ENCODE data around the gene MAML3.

The MAML3 gene

DNA sequence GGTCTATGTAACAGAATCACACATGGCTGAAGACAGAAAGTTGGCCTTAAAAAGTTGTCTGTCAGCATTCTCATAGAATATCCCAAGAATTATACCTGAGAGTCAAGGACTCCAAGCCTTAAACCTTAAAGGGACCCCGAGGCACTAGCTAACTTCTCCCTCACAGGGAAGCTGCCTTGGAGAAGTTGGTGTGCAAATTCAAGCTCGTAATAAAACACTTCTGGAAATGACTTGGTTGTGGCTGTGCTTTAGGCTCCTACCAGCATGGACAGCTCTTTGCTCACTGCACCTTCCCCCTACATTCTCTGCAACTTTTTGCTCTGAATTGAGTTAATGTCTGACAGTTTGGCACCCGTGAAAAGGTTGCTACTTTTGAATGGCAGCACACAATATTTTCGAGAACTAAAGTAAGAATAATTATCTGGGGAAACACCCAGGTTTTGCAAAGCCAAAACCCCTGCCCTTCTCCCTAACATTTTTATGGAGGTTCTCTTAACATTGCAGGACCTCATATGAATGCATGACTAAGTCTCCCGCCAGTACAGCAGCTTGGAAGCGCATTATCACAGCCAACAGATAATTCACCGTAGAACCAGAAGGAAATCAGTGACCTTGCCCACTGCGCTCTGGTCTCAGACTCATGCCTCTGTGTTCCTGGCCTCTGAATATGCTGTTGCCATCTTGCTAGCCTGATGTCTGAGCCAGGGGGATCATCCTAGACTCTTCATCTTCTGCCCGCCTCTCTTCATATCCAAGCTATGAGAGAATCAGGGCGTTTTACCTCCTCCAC is 397.4 kb downstream of the MAML3 start:
- Histone ChIP-seq H3K9me3 (ENCODE audit: control insufficient read depth, insufficient read depth, low read length) (no peaks in the 10 kb centered on the region), H3K4me1 (ENCODE audit: insufficient read depth, low read length) (peaks cover 4% of the 10 kb centered on the region), H3K9ac (ENCODE audit: low read depth, low read length) (no peak overlapping the region), H3K36me3 (ENCODE audit: insufficient read depth, low read length) (no peaks in the 10 kb centered on the region)

DNA sequence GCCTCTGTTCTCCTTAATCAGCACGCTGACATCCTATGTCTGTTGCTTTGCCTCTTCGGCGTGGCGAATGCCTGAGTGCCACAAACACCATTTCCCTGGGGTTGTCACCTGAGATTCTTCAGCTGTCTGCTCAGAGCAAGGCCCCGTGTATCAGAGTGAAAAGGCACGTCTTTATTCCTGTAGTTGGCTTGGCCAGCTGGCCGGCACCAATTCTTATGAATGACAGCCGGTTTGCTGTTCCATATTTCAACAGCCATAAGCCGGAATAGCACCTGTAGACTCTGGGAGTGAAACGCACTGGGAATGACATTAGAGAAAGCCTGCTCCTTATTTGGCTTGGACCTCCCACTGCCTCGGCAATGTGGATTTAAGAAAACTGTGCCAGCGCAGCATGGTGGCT is 399.0 kb downstream of the MAML3 start:
- Histone ChIP-seq H3K9me3 (ENCODE audit: control insufficient read depth, insufficient read depth, low read length) (no peaks in the 10 kb centered on the region), H3K4me1 (ENCODE audit: insufficient read depth, low read length) (peaks cover 4% of the 10 kb centered on the region; the same call in 1 of the 2 replicates), H3K9ac (ENCODE audit: low read depth, low read length) (no peak overlapping the region), H3K36me3 (ENCODE audit: insufficient read depth, low read length) (no peaks in the 10 kb centered on the region)

DNA sequence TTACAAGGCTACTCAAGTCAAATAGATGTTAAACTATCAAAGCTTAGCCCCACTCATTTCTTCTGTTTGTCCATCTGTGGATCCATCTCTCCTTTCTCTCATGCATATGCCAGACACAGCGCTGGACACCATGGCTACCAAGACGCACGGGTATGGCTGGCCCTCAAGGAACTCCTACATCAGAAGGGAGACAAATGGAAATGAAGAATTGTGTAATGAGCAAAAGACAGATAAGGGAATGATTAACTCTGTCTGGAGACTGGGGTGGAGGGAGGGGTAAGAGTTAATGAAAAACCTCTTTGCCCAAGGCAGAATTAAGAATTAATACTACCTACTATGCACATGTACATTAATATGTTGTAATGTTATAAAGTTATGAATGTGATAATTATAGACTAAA is 400.3 kb downstream of the MAML3 start:
- no peaks in the 10 kb centered on the region for H3K36me3 ChIP-seq (ENCODE audit: insufficient read depth, low read length)
- H3K9me3 ChIP-seq (ENCODE audit: control insufficient read depth, insufficient read depth, low read length), result no peaks in the 10 kb centered on the region
- peaks cover 5% of the 10 kb centered on the region; the same call in 1 of the 2 replicates for H3K4me1 ChIP-seq (ENCODE audit: insufficient read depth, low read length)
- no peak overlapping the region for H3K9ac ChIP-seq (ENCODE audit: low read depth, low read length)

DNA sequence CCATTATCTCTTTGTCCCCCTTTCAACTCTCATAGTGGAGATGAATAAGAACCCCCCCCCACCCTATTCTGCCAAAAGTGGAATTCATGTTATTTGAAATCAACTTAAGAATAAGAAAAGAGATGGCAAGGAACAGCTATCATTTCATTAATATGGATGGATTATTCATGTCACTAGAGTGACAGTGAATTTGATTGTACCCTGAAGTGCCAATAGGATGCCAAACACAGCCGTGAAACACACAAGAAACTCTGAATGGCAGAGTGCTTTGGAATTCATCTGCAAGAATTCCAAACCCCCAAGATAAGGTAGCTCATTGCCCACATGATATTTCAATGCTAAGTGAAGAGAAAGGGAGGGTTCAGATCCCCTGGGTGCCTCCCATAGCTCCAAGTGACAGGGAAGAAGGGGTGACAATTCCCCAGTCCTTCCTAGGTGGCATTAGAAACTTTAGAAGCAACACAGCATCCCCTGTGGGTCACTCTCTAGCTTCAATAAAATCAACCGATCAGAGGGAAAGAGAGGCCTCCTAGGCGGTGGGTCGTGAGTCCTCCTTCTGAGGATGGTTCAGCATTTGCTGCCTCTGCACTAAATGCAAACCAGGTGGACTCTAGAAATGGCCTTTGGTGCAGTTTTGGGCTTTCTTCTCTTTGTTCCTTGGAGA is 404.0 kb downstream of the MAML3 start:
- Histone ChIP-seq H3K9me3 (ENCODE audit: control insufficient read depth, insufficient read depth, low read length) (no peaks in the 10 kb centered on the region), H3K4me1 (ENCODE audit: insufficient read depth, low read length) (peaks cover 9% of the 10 kb centered on the region; the same call in 1 of the 2 replicates), H3K9ac (ENCODE audit: low read depth, low read length) (no peak overlapping the region), H3K36me3 (ENCODE audit: insufficient read depth, low read length) (no peaks in the 10 kb centered on the region)

DNA sequence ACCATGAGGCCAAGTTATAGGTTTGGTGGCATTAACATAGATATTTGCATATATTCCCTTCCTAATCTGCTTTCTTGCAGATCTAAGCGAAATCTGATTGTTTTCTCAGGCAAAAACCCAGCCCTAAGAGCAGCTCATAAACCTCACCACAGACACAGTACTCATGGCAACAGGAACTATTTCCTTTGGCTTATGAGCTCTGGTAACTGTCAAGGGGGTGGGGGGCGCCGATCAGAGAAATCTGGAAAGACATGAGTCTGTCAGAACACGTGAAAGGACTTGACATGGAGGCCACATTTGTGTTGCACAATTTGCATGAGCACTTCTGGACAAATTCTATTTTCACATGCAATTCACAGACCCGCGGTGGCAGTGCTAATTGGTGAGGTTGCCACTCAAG is 404.6 kb downstream of the MAML3 start:
- H3K9ac ChIP-seq (ENCODE audit: low read depth, low read length), result no peak overlapping the region
- H3K9me3 ChIP-seq (ENCODE audit: control insufficient read depth, insufficient read depth, low read length), result no peaks in the 10 kb centered on the region
- peaks cover 9% of the 10 kb centered on the region; the same call in 1 of the 2 replicates for H3K4me1 ChIP-seq (ENCODE audit: insufficient read depth, low read length)
- no peaks in the 10 kb centered on the region for H3K36me3 ChIP-seq (ENCODE audit: insufficient read depth, low read length)

DNA sequence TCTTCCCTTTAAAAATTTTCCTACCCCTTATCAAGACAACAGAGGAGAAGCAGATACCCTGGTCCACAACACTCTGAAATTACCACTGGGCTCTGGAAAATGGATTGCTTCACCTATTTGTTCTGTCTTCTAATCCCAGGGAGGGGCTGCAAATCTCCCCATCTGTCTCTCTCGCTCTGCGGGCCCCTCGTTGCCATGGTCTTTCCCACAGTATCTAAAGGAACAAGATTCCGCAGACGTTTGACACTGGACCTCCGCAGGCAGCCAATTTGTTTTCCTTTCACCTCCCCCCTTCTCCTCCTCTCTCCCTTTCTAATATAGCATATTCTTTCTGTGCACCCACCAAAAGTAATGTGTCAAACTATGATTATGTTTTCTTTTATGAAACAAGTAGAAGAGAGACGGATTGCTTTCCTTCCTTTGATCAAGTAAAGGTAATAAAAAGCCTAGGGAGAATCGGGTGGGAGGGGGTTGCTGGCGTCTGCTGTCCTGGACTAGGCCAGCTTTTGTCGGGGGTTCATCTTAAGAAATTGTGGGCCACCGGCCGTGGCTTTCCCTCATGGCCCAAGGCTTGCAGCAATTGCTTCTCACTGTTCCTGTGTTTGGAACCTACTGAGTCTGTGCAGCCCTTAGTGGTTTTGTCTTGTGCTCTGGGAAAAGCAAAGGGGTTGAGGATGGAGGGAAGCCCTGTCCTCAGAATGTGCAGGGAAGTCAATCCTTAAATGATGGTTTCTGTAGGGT is 407.4 kb downstream of the MAML3 start:
- Histone ChIP-seq H3K4me1 (ENCODE audit: insufficient read depth, low read length) (peaks cover 9% of the 10 kb centered on the region; the same call in 1 of the 2 replicates), H3K9me3 (ENCODE audit: control insufficient read depth, insufficient read depth, low read length) (no peaks in the 10 kb centered on the region), H3K36me3 (ENCODE audit: insufficient read depth, low read length) (no peaks in the 10 kb centered on the region), H3K9ac (ENCODE audit: low read depth, low read length) (no peak overlapping the region)

DNA sequence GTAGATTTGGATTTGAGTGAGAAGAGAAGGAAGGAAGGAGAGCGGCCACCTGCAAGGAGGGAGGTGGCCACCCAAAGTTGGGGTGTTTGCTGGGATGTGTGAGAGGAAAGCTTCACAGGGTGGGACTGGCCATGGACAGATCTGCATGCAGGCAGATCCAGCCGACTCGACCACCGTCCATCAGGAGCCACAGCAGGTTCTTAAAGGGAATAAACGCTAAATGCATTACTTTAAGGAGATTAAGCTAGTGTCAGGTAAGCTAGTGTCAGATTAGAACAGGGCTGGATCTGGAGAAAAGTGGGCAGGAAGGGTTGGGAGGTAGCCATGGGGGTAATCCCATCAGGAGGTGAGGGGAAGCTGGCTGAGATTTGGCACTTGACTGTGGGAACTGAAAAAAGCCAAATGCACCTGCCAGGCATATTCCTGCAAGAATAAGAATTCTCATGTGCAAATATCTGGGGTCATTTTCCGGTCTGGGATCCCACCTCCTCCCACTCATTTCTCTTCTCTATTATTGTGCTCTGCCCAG is 408.8 kb downstream of the MAML3 start:
- H3K4me1 ChIP-seq (ENCODE audit: insufficient read depth, low read length), result peaks cover 7% of the 10 kb centered on the region; the same call in 1 of the 2 replicates
- no peak overlapping the region for H3K9ac ChIP-seq (ENCODE audit: low read depth, low read length)
- H3K36me3 ChIP-seq (ENCODE audit: insufficient read depth, low read length), result no peaks in the 10 kb centered on the region
- H3K9me3 ChIP-seq (ENCODE audit: control insufficient read depth, insufficient read depth, low read length), result no peaks in the 10 kb centered on the region

DNA sequence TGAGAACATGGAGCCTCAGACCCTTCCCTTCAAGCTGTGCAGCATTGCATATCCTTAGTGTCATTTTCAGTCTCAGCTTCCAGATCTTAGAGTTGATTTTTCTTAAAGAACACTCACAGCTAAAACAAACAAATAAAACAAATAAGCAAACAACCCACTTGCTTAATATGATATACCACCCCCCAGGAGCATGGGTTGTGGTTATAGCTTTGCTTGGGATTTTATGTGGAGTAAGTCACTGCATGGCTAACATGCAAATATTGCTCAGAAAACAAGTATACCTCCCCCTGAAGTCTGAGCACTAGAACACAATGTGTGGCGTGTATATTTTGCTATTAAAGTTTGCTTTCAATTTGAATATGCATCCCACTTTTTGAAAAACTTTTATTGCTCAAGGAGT is 409.8 kb downstream of the MAML3 start:
- Histone ChIP-seq H3K9ac (ENCODE audit: low read depth, low read length) (no peak overlapping the region), H3K36me3 (ENCODE audit: insufficient read depth, low read length) (no peaks in the 10 kb centered on the region), H3K4me1 (ENCODE audit: insufficient read depth, low read length) (0 out of 2 replicates have a peak, but pooled peaks cover 4% of the 10 kb centered on the region), H3K9me3 (ENCODE audit: control insufficient read depth, insufficient read depth, low read length) (no peaks in the 10 kb centered on the region)

DNA sequence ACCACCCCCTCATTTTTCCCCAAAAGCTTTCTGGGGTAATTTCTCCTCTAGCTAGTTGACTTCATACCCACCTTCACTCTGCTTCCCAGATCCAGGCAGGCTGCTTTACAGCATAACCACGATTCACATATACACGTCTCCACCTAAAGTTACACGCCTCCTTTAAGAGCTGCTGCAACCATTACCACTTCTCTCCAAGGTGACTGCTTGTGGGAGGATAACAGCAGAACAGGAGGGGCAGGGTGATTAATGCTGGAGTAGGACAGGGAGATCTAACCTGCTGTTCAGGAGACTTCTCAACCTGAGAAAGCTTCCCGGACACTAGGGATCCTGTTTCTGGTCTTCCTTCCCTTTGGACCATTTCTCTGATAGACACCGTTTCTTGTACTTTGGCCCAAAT is 411.0 kb downstream of the MAML3 start:
- H3K9ac ChIP-seq (ENCODE audit: low read depth, low read length), result no peak overlapping the region
- 0 out of 2 replicates have a peak, but pooled peaks cover 4% of the 10 kb centered on the region for H3K4me1 ChIP-seq (ENCODE audit: insufficient read depth, low read length)
- no peaks in the 10 kb centered on the region for H3K9me3 ChIP-seq (ENCODE audit: control insufficient read depth, insufficient read depth, low read length)
- H3K36me3 ChIP-seq (ENCODE audit: insufficient read depth, low read length), result no peaks in the 10 kb centered on the region

DNA sequence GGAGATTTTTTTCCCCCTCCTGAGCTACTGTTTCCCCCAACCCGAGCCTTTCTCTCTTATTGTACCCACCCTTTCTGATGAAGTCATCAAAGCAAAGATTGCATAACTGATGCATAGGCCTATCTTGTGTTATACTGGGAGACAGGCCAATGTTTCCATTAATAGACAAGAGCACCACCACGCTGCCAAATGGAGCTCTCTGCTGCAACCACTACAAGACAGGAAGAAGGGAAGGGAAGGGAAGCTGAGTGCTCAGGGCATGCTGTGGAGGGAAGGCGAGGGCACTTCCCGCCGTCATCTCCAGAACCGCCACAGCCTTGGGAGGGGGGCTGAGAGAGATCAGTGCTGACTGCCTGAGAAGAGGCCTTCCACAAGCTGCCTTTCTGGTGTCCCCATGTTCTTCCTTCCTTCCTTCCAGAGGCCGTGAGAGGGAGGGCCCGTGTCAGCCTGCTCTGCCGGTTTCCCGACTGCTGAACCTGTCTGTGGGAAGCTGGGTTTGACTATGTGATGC is 413.4 kb downstream of the MAML3 start:
- H3K9ac ChIP-seq (ENCODE audit: low read depth, low read length), result no peak overlapping the region
- H3K36me3 ChIP-seq (ENCODE audit: insufficient read depth, low read length), result no peaks in the 10 kb centered on the region
- no peaks in the 10 kb centered on the region for H3K9me3 ChIP-seq (ENCODE audit: control insufficient read depth, insufficient read depth, low read length)
- peaks cover 11% of the 10 kb centered on the region for H3K4me1 ChIP-seq (ENCODE audit: insufficient read depth, low read length)

DNA sequence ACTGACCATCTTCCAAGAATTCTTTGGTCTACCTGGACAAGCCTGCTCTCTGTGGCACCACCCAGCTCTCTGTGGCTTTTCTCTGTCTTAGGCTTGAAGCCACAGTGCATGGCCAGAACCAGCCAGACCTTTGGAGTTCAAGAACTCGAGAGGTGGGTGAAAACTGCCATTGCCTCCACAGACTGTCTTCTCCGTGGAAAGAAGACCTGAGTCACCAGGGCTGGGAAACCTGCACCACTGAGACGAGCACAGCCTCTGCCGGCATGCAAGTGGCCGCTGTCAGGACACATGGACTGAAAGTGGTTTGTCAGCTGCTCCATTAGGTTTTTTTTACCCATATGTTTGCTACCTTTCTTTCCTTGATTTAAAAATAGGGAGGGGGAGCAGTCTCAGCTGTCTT is 413.9 kb downstream of the MAML3 start:
- no peak overlapping the region for H3K9ac ChIP-seq (ENCODE audit: low read depth, low read length)
- no peaks in the 10 kb centered on the region for H3K36me3 ChIP-seq (ENCODE audit: insufficient read depth, low read length)
- no peaks in the 10 kb centered on the region for H3K9me3 ChIP-seq (ENCODE audit: control insufficient read depth, insufficient read depth, low read length)
- H3K4me1 ChIP-seq (ENCODE audit: insufficient read depth, low read length), result peaks cover 11% of the 10 kb centered on the region

DNA sequence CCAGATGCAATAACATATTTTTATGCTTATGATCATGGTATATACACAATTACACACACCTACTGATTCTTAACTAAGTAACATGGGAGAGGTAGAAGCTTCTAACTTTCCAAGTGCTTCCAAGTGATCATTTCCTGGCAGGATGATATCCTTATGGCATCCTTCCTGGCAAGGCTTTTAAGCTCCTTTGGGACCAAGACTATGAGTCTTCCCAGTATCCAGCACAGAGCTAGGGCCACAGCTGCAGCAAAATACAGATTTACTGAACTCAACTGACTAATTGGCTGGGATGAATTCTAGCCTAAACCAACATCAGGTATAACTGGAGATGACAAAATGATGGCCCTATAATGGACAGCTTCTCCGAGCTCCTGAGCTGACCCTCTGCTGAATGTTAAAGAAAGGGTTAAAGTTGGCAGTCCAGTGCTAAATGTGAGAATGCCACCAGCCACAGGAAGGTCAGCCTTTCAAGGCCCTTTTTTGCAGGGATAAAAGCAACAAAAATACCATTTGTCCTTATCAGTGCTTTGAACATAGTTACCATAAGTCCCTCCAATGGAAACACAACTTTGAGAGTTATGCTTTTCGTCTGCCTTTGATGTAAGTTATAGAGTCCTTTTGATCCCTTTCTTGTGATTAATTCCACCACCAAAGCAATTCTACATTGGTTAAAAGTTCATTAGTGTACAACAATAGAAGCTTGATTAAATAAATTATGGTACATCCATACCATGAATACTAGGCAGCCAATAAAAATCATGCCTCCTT is 415.0 kb downstream of the MAML3 start:
- no peak overlapping the region for H3K9ac ChIP-seq (ENCODE audit: low read depth, low read length)
- no peaks in the 10 kb centered on the region for H3K9me3 ChIP-seq (ENCODE audit: control insufficient read depth, insufficient read depth, low read length)
- peaks cover 11% of the 10 kb centered on the region for H3K4me1 ChIP-seq (ENCODE audit: insufficient read depth, low read length)
- H3K36me3 ChIP-seq (ENCODE audit: insufficient read depth, low read length), result no peaks in the 10 kb centered on the region

DNA sequence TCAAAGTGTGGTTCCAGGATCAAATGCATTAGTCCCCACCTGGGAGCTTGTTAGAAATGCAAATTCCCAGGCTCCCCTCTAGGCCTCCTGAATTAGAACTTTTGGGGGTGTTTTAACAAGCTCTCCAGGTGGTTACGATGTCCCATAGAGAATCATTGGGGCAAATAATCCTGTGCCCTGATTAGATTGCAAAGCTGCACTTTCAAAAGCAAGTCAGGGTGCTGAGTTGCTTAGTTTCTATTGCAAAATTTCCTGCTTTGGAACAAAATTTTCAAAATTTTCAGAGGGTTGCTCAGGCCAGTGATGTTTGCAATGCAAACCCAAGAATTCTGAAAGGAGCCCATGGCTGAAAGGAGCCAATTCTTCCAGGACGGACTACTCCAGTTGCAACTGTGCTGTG is 417.3 kb downstream of the MAML3 start:
- Histone ChIP-seq H3K36me3 (ENCODE audit: insufficient read depth, low read length) (no peaks in the 10 kb centered on the region), H3K4me1 (ENCODE audit: insufficient read depth, low read length) (peaks cover 11% of the 10 kb centered on the region), H3K9me3 (ENCODE audit: control insufficient read depth, insufficient read depth, low read length) (no peaks in the 10 kb centered on the region), H3K9ac (ENCODE audit: low read depth, low read length) (no peak overlapping the region)

DNA sequence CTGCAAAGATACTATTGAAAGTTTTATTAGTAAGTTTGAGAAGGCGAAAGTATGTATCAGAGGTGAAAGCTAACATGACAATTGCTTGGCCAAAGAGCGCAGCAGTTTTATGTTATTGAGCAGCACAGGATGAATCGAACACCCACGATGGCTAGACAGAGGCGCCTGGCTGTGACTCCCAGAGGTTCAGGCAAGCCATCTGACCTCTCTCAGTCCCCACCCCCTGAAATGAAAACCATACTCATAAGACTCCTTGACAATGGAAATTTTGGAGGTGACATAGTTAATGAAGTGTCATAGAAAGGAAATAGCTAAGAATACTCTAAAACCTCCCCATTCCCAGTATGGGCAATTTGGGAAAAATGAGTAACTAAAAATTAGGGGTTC is 417.7 kb downstream of the MAML3 start:
- H3K9me3 ChIP-seq (ENCODE audit: control insufficient read depth, insufficient read depth, low read length), result no peaks in the 10 kb centered on the region
- H3K4me1 ChIP-seq (ENCODE audit: insufficient read depth, low read length), result peaks cover 11% of the 10 kb centered on the region
- no peaks in the 10 kb centered on the region for H3K36me3 ChIP-seq (ENCODE audit: insufficient read depth, low read length)
- no peak overlapping the region for H3K9ac ChIP-seq (ENCODE audit: low read depth, low read length)
